ENCODE results near the gene CCDC120.

DNA sequence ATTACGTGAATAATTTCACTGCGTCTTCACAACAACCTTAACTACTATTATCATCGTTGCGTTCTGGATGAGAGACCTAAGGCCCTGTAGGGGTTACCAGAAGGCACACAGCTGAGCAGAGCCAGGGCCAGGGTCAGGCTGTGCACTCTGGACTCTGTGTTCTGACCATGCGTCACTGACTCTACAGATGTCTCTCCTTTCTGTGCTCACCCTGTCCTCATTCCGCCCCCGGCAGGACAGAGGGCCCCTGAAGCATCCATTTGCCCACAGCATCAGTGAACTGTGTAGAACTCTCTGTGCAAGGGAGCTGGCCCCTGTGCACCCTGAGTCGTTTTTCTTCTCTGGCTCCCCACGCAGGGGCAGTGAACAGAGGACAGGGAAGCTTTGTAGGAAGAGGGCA is 43.4 kb downstream of the CCDC120 start:
- TF ChIP-seq, protein P1, sequence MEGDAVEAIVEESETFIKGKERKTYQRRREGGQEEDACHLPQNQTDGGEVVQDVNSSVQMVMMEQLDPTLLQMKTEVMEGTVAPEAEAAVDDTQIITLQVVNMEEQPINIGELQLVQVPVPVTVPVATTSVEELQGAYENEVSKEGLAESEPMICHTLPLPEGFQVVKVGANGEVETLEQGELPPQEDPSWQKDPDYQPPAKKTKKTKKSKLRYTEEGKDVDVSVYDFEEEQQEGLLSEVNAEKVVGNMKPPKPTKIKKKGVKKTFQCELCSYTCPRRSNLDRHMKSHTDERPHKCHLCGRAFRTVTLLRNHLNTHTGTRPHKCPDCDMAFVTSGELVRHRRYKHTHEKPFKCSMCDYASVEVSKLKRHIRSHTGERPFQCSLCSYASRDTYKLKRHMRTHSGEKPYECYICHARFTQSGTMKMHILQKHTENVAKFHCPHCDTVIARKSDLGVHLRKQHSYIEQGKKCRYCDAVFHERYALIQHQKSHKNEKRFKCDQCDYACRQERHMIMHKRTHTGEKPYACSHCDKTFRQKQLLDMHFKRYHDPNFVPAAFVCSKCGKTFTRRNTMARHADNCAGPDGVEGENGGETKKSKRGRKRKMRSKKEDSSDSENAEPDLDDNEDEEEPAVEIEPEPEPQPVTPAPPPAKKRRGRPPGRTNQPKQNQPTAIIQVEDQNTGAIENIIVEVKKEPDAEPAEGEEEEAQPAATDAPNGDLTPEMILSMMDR (IDR thresholded peaks at IDR 0.05), result no peak
- TF ChIP-seq POLR2A (IDR thresholded peaks at IDR 0.05), result no peak
